NCI-H2029 treated with DMSO at 0.1 percent for 48 hours (cell line): ENCODE data around the gene LZTR1.
"Not testable (repeated sequence)": the region's sequence is repeated elsewhere in the genome, so short reads cannot be mapped to it uniquely, and the experiment has no call there.

Experiments
- DNase-seq: peaks from one replicate; lab custom pipeline; 2025; lab: John Stamatoyannopoulos, UW

Gene LZTR1

GRCh38 chr22:20996598-20997535, 14.8 kb downstream of the LZTR1 start:
- DNase-seq: no peak

- DNase-seq: no peak
Observed at GRCh38 chr22:20997536-20998257, 15.6 kb downstream of the LZTR1 start.

- DNase-seq: no peak
Observed at GRCh38 chr22:20998411-20999336, 16.6 kb downstream of the LZTR1 start.

- no peak for DNase-seq
Observed at GRCh38 chr22:20999350-21000206, 17.5 kb downstream of the LZTR1 start.

- DNase-seq: no peak
Observed at GRCh38 chr22:21000207-21000986, 18.3 kb downstream of the LZTR1 start.

GRCh38 chr22:21000987-21001600, 19.0 kb downstream of the LZTR1 start:
- DNase-seq: no peak

- peak; percentile 69 for DNase-seq
Observed at GRCh38 chr22:21001601-21002325, 19.7 kb downstream of the LZTR1 start, which contains the start of gene THAP7. TSS of gene THAP7 (minus strand) at chr22:21002118. CDS start at chr22:21001911, 207 bp downstream.

- peak; percentile 9 for DNase-seq
Observed at GRCh38 chr22:21003782-21004181, 21.7 kb downstream of the LZTR1 start.

- DNase-seq: not testable (repeated sequence)
Observed at GRCh38 chr22:21009208-21009607, 27.1 kb downstream of the LZTR1 start.

- DNase-seq: no peak
Observed at GRCh38 chr22:21009638-21010425, 27.7 kb downstream of the LZTR1 start.

- no peak for DNase-seq
Observed at GRCh38 chr22:21010426-21011113, 28.5 kb downstream of the LZTR1 start.

- no peak for DNase-seq
Observed at GRCh38 chr22:21012446-21013407, 30.6 kb downstream of the LZTR1 start.

GRCh38 chr22:21013657-21014201, 31.6 kb downstream of the LZTR1 start:
- DNase-seq: no peak

GRCh38 chr22:21014202-21014725, 32.2 kb downstream of the LZTR1 start:
- DNase-seq: peak; percentile 40

- no peak for DNase-seq
Observed at GRCh38 chr22:21014726-21015465, 32.8 kb downstream of the LZTR1 start, which contains the start of gene P2RX6. TSS of gene P2RX6 (plus strand) at chr22:21015165. CDS start at chr22:21015175, 10 bp downstream.
